NOMO-1 (cell line): ENCODE measurements around the gene TMEM252.

Source experiments
- DNase-seq, 2 experiments: peaks; one replicate each; lab custom pipeline; 2025; ENCODE audit not compliant: unreplicated experiment in 2 of 2; lab: John Stamatoyannopoulos, UW

The TMEM252 gene, protein sequence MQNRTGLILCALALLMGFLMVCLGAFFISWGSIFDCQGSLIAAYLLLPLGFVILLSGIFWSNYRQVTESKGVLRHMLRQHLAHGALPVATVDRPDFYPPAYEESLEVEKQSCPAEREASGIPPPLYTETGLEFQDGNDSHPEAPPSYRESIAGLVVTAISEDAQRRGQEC

DNA sequence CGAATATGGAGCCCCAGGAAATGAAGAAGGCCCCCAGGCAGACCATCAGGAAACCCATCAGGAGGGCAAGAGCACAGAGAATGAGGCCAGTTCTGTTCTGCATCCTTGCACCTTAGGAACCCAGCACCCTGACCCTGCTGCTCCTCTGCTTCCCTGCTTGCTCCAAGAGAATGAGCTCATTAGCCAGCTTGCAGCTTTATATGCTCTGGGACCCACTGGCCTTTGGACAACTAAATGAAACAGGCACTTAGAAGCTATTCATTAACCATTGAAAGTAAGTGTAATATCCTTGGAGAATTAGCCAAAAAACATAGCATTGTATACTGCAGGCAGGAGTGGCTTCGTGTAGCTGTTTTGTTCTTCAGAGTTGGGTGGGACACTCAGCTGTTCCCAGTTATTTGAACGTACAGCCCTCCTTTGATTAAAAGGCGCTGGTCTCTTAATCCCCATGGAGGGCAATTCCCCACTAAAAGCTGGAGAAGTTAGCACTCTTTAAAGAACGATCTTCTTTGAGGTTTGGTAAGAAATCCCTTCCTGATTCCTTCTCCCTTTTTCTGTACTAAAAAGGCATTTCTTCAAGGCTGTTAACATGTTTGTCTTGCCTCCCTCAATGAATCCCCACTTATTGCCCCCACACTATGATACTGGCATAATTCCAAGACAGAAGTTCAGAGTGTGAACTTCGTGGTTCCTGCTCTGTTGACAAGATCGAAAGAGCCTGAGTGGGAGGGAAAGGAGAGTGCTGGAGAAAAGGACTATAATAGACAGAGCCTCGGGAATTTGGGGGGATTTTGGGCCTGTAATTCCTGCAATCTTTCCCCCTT, at the start of gene TMEM252:
TMEM252 (minus strand) TSS at position 172 of the 824 bp plus-strand sequence; CDS start at position 103, 69 bp downstream.
- DNase-seq, result no peak

DNA sequence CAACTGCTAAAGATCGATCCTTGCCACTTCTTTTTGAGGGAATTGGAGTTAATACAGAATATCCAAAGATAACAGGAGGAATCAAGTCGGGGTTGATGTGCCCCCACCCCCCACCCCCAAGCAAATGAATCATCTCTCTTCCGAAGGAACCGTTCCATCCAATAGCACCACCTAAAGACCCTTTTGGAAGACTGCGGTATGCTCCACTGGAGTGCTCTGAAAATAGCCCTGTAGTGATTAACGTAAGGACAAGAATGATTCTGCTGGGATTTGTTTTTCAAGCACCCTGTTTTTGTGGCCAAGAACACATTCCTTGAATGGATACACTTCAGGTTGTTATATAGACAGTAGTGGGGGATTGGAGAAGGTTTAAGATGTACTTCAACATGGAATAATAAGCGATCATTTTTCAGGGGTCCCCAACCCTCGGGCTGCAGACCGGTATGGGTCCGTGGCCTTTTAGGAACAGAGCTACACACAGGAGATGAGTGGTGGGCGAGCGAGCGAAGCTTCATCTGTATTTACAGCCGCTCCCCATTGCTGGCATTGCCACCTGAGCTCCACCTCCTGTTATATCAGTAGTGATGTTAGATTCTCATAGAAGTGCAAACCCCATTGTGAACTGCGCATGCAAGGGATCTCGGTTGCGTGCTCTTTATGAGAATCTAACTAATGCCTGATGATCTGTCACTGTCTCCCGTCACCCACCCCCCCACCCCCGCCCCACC, 44.5 kb upstream of the TMEM252 start:
- no peak for DNase-seq

DNA sequence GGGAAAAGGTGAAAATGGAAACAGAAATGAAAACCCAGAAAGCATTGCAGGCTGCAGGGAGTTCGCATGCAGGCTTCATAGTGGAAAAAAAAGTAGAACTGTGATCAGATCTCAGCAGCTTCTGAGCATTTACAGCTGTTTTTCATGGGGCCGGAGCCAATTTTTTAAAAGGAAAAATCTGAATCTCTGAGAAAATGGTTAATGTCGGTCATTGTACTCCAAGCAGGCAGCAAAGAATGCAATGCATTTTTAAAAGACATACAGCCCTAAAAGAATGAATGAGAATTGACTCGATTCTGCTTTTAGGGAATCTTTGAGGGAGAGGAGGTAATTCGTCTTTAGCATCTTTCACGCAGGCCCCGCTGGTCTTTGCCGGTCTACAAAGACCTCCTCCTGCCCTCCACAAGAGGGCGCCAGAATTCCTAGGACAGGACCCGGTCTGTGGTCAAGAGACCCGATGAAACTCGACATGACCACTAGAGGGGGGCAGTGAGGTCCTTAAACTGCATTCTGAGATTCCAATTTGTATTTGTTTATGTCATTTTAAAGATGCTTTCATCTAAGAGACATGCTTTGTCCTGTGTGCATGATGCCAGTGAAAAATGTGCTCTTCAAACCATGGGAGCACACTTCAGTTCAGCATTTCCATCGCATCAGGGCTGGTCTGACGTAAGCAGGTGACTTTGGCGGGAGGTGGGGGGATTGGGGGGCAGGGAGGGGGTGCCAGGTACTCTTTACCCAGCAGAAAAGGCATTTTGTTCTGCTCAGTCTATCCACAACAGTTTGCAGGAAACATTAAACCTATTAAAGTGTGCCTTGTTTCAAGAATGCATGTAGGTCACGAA, 43.7 kb upstream of the TMEM252 start:
- peak; percentile 57 to 75 for DNase-seq

DNA sequence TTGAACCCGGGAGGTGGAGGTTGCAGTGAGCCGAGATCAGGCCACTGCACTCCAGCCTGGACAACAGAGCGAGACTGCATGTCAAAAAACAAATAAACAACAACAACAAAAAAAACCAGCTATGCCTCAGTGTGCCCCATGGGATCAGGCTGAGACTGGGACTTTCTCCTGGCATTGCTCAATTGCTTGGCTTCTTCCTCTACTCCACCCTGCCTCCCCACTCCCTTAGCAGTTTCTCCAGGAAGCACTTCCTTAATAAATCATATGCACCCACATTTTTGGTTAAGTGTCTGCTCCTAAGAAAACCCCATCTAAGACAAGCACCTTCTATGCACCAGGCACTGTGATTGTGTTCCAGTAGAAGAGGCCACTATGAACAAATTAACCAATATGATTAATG, 41.0 kb upstream of the TMEM252 start:
- no peak for DNase-seq

DNA sequence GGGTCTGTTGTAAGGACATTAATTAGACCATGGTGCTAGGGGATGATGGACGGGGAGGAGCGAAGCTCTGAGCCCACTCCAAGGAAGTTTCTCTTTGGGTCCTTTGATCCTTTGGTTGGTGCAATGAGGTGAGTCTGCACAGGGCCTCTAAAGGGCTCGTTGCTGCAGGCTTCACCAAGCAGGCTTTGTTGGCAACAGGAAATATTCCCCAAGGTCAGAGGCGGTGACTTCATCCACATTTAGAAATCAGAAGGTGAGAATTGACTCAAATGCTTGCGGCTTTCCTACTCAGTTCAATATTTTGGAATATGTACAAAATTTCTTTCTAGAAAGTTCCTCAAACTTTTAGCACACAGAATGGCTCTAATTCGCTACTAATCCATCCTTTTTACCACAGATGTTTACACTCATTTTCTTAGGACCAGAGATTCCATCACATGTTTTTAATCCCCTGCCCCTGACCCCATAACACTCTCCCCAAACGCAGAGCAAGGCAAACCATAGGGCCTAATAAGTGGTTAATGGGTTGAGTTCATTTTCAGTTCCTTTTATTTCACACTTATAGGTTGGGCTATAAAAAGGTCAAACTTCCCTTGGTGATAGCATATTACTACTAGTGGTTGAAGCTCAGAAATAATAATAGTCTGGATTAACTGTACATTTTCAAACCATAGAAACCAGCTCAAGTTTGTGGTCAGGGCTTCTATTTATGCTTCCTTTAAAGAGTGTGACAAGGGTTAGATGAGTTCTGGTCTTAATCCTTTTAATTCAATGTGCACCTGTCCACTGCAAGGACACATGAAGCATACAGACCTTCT, 37.3 kb upstream of the TMEM252 start:
- DNase-seq, result peak in 1 of 2 experiments; percentile 42

DNA sequence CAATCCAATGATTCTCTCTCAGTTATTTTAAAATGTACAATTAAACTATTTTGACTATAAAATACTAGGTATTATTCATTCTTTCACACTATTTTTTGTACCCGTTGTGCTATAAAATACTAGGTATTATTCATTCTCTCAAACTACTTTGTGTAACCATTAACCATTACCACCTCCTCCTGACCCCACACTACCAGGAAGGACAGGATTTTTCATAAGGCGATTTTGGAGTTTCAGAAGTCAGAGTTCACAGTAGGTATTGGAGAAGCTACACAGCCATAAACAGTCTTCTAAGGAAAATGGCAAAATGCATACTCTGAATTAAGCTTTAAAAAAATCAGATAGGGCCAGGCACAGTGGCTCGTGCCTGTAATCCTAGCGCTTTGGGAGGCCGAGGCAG, 35.1 kb upstream of the TMEM252 start:
- no peak for DNase-seq

DNA sequence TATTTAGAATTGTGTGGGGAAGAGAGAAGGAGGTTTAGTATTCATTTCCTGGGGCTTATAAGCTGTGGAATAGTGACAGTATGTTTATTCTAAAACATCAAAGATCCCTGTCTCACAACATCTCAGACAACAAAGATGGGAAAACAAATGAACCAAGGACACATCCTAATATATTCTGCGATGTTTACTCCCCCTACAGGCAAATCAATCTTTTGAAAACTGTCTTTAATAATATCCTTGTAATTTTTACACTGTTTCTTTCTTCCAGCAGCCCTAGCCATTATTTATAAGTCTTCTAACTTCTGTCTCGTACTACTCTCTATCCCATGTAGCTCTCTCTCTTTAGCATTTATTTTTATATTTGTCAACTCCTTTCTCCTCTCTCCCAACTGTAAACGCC, 33.5 kb upstream of the TMEM252 start:
- no peak for DNase-seq

DNA sequence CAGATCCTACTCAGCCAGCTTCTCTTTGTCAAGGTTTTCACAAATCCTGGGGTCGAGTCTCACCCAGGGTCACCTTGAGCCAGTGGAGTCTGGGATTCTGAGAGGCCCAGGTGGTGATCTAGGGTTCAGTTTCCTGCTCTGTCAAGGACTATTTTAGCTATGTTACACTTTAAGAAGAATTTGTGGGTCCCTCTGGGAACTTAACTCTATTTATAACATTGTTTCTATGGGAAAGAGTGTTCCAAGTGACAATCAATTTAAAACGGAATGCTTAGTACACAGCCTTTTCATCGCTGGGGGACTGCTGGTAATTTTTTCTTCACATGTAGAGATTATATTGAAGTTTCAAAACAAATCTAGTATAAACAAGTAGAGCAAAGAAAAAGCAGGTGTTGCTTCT, 26.9 kb upstream of the TMEM252 start:
- no peak for DNase-seq

DNA sequence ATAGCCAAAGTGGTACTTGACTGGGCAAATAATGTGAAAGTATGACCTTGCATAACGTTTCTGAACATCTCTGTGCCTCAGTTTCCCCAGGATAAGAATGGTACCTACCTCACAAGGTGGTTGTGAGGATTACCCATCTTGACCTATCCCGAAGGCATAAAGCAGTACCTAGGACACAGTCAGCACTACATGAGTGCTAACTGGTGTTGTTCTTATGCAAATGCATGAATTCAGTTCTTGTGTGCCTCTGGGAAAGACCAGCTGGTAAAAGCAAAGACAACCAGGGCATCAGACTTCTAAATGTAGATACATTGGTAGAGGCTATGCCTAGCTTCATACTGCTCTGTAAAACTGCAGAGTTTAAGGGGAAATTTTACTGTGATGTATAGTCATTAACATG, 21.8 kb upstream of the TMEM252 start:
- no peak for DNase-seq

DNA sequence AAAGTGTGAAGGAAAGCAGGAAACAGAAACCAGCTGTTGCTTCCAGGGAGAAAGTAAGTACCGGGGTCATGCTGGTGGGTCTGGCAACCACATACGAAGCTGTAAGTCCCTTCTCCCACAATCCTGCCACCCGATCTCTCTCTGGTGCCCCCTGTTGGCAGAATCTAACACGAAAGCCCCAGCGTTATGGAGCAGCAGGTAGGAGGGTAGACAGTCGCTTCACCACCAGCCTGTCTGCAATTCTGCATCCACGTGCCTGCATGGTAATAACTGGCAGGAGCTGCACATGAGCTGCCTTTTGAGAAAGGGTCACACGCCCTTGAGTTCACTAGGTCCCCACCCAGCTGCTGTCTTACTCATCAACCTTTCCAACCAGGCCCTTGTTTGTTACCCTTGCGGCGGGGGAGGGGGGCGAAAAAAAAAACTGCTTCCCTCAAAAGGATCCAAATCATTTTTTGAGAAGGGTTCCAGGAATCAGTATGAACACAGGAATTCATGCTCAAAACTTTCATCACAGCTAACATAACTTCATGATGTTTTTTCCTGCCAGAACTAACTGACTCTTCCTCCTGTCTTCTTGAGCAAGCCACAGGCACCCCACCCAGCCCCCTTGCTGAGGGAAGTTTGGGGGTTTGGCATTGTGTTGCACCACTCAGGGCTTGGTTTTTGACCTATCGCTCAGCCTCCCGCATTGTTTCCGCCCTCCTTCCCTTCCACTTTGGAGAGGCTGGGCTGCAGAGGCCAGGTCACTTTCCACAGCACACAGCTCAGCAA, 19.6 kb upstream of the TMEM252 start:
- peak; percentile 49 to 69 for DNase-seq

DNA sequence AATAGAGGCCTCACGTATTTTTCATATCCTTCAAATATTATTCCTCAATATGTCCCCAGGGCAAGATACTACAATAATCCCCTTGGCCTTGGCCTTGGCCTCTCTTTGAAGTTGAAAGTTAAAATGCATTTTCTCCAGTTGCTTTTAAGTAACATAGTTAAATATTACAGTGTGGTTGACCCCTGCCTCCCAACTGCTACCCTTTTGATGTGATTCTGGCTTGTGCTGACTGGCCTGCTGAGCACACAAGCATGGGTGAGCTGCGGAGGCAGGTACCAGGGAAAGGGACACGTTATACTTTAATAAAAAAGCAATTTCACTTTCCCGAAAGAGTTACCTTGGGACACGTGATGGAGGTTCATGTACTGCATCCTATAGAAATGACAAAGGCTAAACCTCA, 17.9 kb upstream of the TMEM252 start:
- DNase-seq, result no peak

DNA sequence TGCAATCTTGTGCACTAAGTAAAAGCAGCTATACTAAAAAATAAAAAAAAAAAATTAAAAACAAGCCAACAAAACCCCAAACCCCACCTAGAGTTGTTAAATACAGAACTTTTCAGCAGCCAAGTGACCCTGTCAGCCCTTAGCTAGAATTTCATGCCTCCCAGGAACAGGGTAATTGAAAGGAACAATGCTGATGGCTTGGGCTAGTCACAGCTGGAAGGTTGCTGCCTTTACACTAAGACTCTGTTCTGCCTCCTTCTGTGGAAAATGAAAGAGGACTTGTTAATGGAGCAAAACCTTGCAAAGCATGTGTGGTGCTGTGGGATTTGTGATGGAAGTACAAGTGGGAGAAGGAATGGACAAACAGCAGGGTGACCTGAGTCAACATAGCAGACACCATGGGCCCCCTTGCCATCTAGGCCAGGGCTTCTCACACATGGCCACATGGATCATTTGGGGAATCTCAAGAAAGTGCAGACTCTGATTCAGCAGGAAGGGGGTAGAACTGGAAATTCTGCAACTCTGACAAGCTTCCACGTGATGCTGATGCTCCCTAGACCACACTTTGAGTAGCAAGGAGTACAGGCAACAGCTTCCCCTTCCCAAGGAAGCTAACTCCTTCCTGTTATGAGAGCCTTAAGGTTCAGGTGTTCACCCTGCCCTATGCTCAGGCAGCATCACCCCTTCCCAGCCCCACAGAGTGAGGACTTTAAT, 14.9 kb upstream of the TMEM252 start:
- DNase-seq, result no peak

DNA sequence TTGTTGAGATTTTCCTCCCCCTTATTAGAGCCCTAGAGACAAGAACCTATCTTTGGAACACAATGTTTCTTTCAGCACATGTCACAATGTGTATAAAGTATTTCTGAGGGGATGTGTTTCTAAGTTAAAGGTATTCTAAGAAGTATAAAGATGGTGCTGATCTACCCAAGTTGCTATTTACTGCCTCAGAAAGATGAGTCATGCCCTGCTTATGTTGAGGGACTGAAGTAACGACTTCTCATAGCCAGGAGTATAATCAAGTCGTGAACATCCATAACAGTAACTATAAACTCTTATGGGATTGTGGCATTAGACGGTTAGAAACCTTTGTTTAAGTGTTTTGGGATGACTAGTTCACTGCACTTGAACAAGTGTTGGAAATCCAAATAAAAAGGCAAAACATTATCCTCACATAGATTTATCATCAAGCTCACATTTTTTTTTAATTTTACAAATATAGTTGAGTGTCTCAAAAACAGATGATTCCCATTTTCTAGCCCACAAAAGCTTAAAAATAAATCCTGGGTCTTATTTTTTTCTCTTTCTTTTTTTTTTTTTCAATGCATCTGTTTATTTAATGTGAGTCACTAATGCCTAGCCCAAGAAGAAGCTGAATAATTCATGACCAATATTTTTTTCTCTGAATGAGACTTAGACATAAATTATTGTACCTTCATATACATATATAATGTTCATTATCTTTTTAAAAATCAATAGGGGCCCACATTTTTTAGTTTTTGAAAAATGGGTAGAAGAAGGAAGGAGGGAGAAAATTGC, 12.2 kb upstream of the TMEM252 start:
- peak in 1 of 2 experiments; percentile 5 for DNase-seq

DNA sequence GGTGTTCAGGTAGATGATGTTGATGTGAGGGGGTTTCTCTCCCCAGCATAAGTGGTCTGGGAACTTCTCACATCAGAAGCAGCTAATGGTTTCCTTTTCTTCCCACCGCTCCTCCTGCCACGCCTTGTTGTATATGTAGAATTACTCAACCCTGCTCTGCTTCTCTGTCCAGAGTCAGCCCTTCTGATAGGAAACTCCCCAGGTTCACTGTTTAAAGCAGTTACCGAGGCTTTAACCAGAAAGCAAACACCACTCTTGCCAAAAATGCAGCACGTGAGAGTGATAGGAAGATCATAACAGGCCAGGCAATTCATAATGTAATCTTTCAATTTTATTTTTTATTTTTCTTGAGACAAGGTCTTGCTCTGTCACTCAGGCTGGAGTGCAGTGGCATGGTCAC, 10.5 kb upstream of the TMEM252 start:
- peak in 1 of 2 experiments; percentile 21 for DNase-seq

DNA sequence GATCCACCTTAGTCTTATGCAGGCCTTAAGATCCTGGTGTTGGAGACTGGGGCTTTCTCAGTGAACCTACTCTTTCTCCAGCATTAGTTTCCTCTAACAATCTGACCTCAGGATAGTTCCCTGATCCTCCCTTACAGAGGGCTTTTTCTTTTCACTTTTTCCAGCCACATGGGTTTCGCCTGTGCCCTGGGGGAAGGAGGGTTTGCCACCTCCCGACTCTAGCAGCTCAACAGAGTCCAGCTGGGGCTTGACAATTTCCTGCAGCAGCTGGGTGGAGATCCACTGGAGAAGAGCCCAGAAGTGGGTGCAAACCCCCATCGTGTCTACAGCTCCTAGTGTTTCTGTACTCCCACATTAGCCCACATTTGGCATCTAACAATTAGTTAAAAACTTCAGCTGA, 7.6 kb upstream of the TMEM252 start:
- DNase-seq, result no peak

DNA sequence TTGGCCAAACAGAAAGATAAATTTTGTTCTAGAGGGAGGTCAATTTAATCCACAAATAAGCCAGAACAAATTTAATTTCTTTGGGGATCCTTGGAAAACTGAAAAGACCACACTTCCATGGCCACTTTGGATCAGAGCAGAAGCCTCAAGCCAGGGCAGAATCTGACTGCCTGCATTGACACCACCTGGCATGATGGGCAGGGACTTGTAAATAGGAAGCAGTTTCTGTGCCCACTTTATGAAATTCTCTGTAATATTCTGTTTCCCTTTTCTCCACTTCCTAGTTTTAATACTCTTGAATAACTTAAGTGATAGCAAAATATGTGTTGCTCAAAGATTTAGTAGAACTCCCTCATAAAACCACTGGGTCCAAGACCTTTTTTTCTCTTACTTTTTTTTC, 6.7 kb upstream of the TMEM252 start:
- peak in 1 of 2 experiments; percentile 9 for DNase-seq

DNA sequence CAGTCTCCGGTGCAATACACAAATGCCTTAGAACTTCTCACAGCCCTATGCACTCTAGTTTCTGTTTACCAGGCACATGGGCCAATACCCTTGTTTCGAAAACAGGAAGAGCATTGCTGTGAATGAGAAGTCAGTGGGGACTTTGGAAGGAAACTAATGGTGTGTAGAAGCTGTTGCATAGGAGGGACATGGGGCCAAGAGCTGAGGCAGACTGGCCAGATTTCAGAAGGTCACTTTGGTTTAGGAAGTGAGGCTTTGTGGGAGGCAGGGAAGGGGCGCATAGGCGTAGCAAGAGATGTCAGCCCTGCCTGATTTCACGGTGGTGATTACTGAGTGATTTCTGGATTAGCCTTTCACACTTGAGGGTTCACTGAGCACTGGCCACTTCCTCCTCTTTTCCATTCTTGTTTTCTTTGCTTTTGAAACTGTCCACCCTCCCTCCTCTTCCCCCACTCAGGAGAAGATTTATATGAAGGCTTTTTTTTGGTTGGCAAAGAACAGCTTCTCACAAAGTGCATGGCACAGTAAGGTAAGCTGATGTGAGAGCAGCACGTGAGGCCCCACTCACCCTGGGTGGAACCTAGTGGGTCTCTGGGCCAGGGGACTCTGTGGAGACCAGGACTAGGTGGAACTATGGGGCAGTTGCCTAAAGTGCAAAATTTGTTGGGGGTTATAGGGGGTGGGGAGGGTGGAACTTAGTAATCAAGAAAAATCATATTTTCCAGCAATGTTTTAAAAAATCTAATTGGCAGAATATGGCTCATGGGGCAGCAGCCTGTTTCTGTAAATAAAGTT, 6.1 kb upstream of the TMEM252 start:
- DNase-seq, result peak; percentile 58 to 79
